HepG2 (cell line): Measurements from ENCODE around the gene ZNF32. TPM values are rescaled to one million over a fixed set of nuclear protein-coding genes. Genes with fewer than 3 reads are reported as not detected.

Experiments used
- ATAC-seq: fragments of 200-7000 bp; cut with Tn5 transposase; 3 replicates; pipeline ENCODE4 v1.9.1; 2020; ENCODE audit warnings: mild to moderate bottlenecking, moderate library complexity
- BruUV-seq: library from RNA; stranded (reverse); fragments of 400-500 nt; replicated peaks from 2 replicates; lab custom pipeline; 2021; lab: Mats Ljungman, UMichigan
- CTCF ChIA-PET: fragments of 300-600 bp; formaldehyde crosslinking; extraction: SDS; loops from one replicate; lab custom pipeline; 2021; ENCODE audit warnings: low total read pairs, inconsistent platforms, low intra/inter-chr PET ratio; lab: Yijun Ruan, JAX
- POLR2A ChIA-PET: fragments of 350-600 bp; sonication (Branson Sonifier 250); formaldehyde crosslinking; loops from one replicate; lab custom pipeline; 2020; ENCODE audit warnings: antibody characterized with exemption, inconsistent platforms; lab: Yijun Ruan, JAX
- DNase-seq: peaks from one replicate; pipeline ENCODE4 v3.0.0-alpha.2; 2015; ENCODE audit warnings: low spot score
- FAIRE-seq: peaks from 3 replicates; lab custom pipeline; 2011; peaks lifted over from hg19 to GRCh38; lab: Jason Lieb, UNC
- H2AFZ ChIP-seq: one replicate; pipeline ENCODE4 v1.6.1; 2011; ENCODE audit warnings: low read length, inconsistent platforms
- H3K27ac ChIP-seq: fragments of 300-600 bp; 3 replicates; pipeline ENCODE4 v1.8.0; 2011; ENCODE audit warnings: mixed run types, mild to moderate bottlenecking, mixed read lengths, low read length, inconsistent platforms; ENCODE audit not compliant: insufficient read depth; ENCODE audit errors: extremely low read length
- H3K27me3 ChIP-seq, 2 experiments: fragments of 200-600 bp in 1 of 2; 2 replicates in 1 of 2; 3 replicates in 1 of 2; pipeline versions ENCODE4 v1.6.0 to v1.8.0; 2011; ENCODE audit warnings: low read length in 2 of 2, mild to moderate bottlenecking in 2 of 2, moderate library complexity in 2 of 2, inconsistent platforms in 1 of 2; ENCODE audit not compliant: insufficient read depth in 2 of 2, control insufficient read depth in 1 of 2
- H3K36me3 ChIP-seq, 2 experiments: fragments of 200-600 bp in 1 of 2; replicated peaks in 1 of 2; 2 replicates in 1 of 2; 3 replicates in 1 of 2; pipeline versions ENCODE4 v1.5.1 to v1.8.0; 2011; ENCODE audit warnings: low read length in 2 of 2, inconsistent platforms in 1 of 2; ENCODE audit not compliant: insufficient read depth in 2 of 2, control insufficient read depth in 1 of 2
- H3K4me1 ChIP-seq: 2 replicates; pipeline ENCODE4 v1.5.1; 2012; ENCODE audit warnings: low read length, inconsistent platforms; ENCODE audit not compliant: insufficient read depth
- H3K4me2 ChIP-seq: 2 replicates; pipeline ENCODE4 v1.6.0; 2011; ENCODE audit warnings: low read depth, low read length, inconsistent platforms
- H3K4me3 ChIP-seq, 3 experiments: fragments of 200-600 bp in 1 of 3; sonication (generic), shearing (Covaris generic) in 1 of 3; replicated peaks in 1 of 3; 2 replicates each; pipeline ENCODE4 v1.5.1; 2011 to 2016; ENCODE audit warnings: low read length in 3 of 3, inconsistent platforms in 2 of 3, low read depth in 2 of 3, mild to moderate bottlenecking in 2 of 3, control low read depth in 1 of 3, mixed read lengths in 1 of 3; ENCODE audit not compliant: insufficient read depth in 1 of 3
- H3K79me2 ChIP-seq: one replicate; pipeline ENCODE4 v1.6.1; 2011; ENCODE audit warnings: low read length, inconsistent platforms; ENCODE audit not compliant: insufficient read depth
- H3K9ac ChIP-seq: 2 replicates; pipeline ENCODE4 v1.6.0; 2011; ENCODE audit warnings: mild to moderate bottlenecking, low read depth, low read length, inconsistent platforms; ENCODE audit not compliant: insufficient read depth
- H3K9me3 ChIP-seq: 2 replicates; pipeline ENCODE4 v1.5.1; 2012; ENCODE audit warnings: mild to moderate bottlenecking, low read length
- H4K20me1 ChIP-seq: 2 replicates; pipeline ENCODE4 v1.6.0; 2011; ENCODE audit warnings: inconsistent platforms, mild to moderate bottlenecking, low read length, moderate library complexity; ENCODE audit not compliant: insufficient read depth
- GFI1 ChIP-seq: sonication (generic); formaldehyde crosslinking; IDR thresholded peaks from 2 replicates; pipeline ENCODE4 v1.5.0; 2020; ENCODE audit warnings: missing genetic modification reagents, mild to moderate bottlenecking, borderline replicate concordance
- HNF4A ChIP-seq: sonication (generic); formaldehyde crosslinking; IDR thresholded peaks from 2 replicates; pipeline ENCODE4 v1.4.0; 2020; ENCODE audit warnings: missing genetic modification reagents
- NAIF1 ChIP-seq: sonication (generic); formaldehyde crosslinking; IDR thresholded peaks from 2 replicates; pipeline ENCODE4 v1.5.0; 2020; ENCODE audit warnings: mild to moderate bottlenecking, missing genetic modification reagents, borderline replicate concordance
- ZFP36L1 ChIP-seq: sonication (generic); formaldehyde crosslinking; IDR thresholded peaks from 2 replicates; pipeline ENCODE4 v1.8.0; 2022; ENCODE audit warnings: mild to moderate bottlenecking, missing genetic modification reagents, moderate library complexity
- ZFP90 ChIP-seq: sonication (generic); formaldehyde crosslinking; IDR thresholded peaks from 2 replicates; pipeline ENCODE4 v1.8.0; 2022; ENCODE audit warnings: missing genetic modification reagents, mild to moderate bottlenecking, inconsistent platforms, borderline replicate concordance
- ZNF891 ChIP-seq: sonication (generic); formaldehyde crosslinking; IDR thresholded peaks from 2 replicates; pipeline ENCODE4 v1.5.0; 2020; ENCODE audit warnings: mild to moderate bottlenecking, missing genetic modification reagents
- WGBS: methylation state at CpG from one replicate; pipeline ENCODE4 v1.1.6; 2017; ENCODE audit warnings: low lambda C conversion rate; 5-methylcytosine and 5-hydroxymethylcytosine counted together
- in situ Hi-C: cut with HindIII; loops from 2 replicates; pipeline ENCODE4 v1.10.0; 2017; ENCODE audit warnings: low pct_unique_long_range_greater_than_20kb; ENCODE audit not compliant: extremely low pct_ligation_motif_present
- intact Hi-C: fragments of 100-400 bp; cut with micrococcal nuclease; formaldehyde crosslinking; loops from one replicate; pipeline ENCODE4 v1.10.0; 2022; ENCODE audit not compliant: unreplicated experiment
- polyA plus RNA-seq, 8 experiments: library from polyadenylated mRNA; depleted of rRNA in 3 of 8; stranded (reverse) in 7 of 8; unstranded in 1 of 8; fragments of >200 nt; fragmentation: Illumina TruSeq in 4 of 8; extraction: Trizol in 4 of 8; gene quantifications; 2 replicates each; pipeline versions ENCODE4 v1.2.1 to v1.2.3, GENCODE V29; 2011 to 2016; ENCODE audit warnings: low read depth in 4 of 8, missing spikeins in 1 of 8, mixed read lengths in 1 of 8; ENCODE audit not compliant: insufficient read depth in 1 of 8
- total RNA-seq, 5 experiments: library from RNA; depleted of rRNA; stranded (reverse); fragments of >200 nt; fragmentation: Illumina TruSeq; extraction: Trizol; gene quantifications; 2 replicates each; pipeline ENCODE4 v1.2.3, GENCODE V29; 2016; ENCODE audit warnings: low read depth in 1 of 5
- TF ChIP-seq, protein P1 (sequence below): sonication (generic); formaldehyde crosslinking; IDR thresholded peaks from 2 replicates; pipeline ENCODE4 v1.4.0; 2020; ENCODE audit warnings: mild to moderate bottlenecking, missing genetic modification reagents
- TF ChIP-seq, protein P2 (sequence below): sonication (generic); formaldehyde crosslinking; IDR thresholded peaks from 2 replicates; pipeline ENCODE4 v1.4.0; 2020; ENCODE audit warnings: missing genetic modification reagents
- TF ChIP-seq, protein P3 (sequence below): sonication (generic); formaldehyde crosslinking; IDR thresholded peaks from 2 replicates; pipeline ENCODE4 v1.4.0; 2020; ENCODE audit warnings: missing genetic modification reagents, borderline replicate concordance
- TF ChIP-seq, protein P4 (sequence below): sonication (generic); formaldehyde crosslinking; conservative IDR thresholded peaks from 2 replicates; pipeline ENCODE4 v1.4.0; 2020; ENCODE audit warnings: mild to moderate bottlenecking, missing genetic modification reagents, moderate library complexity
- TF ChIP-seq, protein P5 (sequence below): sonication (generic); formaldehyde crosslinking; IDR thresholded peaks from 2 replicates; pipeline ENCODE4 v1.4.0; 2020; ENCODE audit warnings: missing genetic modification reagents

The ZNF32 gene
- total and polyA plus RNA-seq, 2 of the 13 experiments (the other 11 are each of a cell fraction or from before 2014, with no cell fraction given): 12.5 to 16.9 TPM

- TF ChIP-seq, protein P1, sequence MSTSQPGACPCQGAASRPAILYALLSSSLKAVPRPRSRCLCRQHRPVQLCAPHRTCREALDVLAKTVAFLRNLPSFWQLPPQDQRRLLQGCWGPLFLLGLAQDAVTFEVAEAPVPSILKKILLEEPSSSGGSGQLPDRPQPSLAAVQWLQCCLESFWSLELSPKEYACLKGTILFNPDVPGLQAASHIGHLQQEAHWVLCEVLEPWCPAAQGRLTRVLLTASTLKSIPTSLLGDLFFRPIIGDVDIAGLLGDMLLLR: no peak
- TF ChIP-seq, protein P2, sequence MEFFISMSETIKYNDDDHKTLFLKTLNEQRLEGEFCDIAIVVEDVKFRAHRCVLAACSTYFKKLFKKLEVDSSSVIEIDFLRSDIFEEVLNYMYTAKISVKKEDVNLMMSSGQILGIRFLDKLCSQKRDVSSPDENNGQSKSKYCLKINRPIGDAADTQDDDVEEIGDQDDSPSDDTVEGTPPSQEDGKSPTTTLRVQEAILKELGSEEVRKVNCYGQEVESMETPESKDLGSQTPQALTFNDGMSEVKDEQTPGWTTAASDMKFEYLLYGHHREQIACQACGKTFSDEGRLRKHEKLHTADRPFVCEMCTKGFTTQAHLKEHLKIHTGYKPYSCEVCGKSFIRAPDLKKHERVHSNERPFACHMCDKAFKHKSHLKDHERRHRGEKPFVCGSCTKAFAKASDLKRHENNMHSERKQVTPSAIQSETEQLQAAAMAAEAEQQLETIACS (CRISPR knock-in tag): no peak
- TF ChIP-seq, protein P3, sequence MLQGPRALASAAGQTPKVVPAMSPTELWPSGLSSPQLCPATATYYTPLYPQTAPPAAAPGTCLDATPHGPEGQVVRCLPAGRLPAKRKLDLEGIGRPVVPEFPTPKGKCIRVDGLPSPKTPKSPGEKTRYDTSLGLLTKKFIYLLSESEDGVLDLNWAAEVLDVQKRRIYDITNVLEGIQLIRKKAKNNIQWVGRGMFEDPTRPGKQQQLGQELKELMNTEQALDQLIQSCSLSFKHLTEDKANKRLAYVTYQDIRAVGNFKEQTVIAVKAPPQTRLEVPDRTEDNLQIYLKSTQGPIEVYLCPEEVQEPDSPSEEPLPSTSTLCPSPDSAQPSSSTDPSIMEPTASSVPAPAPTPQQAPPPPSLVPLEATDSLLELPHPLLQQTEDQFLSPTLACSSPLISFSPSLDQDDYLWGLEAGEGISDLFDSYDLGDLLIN (CRISPR knock-in tag): no peak
- TF ChIP-seq GFI1 (CRISPR knock-in tag) (no peak), ZFP90 (CRISPR knock-in tag) (no peak), HNF4A (CRISPR knock-in tag) (no peak), NAIF1 (CRISPR knock-in tag) (no peak), ZNF891 (CRISPR knock-in tag) (no peak), ZFP36L1 (CRISPR knock-in tag) (no peak)
- TF ChIP-seq, all 625 proteins: peak for 0
These were observed 20.7 kb upstream of the ZNF32 start (continued) for GRCh38 chr10:43669386-43669785.

DNA sequence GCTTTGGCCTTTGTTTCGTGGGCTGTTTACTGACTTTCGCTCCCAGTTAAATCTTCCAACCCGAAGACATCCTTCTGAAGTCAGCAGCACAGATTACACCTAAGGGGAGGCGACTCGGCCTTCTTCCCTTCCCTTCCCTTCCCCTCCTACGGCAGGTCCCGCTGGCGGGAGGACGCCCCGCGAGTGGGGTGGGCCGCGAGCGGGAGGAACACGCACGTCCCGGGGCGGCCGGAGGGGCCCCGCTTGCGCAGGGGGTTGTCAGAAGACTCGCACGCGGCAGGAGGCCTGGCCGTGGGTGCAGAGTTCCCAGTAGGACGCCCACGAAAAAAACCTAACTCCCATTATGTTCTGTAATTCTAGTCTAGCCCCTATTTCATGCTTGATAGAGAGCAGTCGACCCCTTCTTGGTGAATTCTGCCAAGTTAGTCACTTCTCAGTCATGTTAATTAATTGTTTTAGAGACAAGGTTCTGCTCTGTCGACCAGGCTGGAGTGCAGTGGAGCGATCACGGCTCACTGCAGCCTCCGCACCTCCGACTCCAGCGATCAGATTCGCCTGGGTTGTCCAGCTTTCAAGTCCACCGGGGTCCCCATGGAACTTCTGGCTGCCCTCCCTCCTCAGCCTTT, 19.2 kb upstream of the ZNF32 start:
- ATAC-seq (no peak), FAIRE-seq (no peak), DNase-seq (no peak)
- in situ Hi-C loops (no loop called here), intact Hi-C loops (no loop called here)
- no peak overlapping the region for H2AFZ ChIP-seq
- H4K20me1 ChIP-seq: no peaks in the 10 kb centered on the region
- BruUV-seq: no TSS peak
- H3K4me3 ChIP-seq: no peak overlapping the region
- no peaks in the 10 kb centered on the region; a peak in 1 of 5 replicates for H3K27me3 ChIP-seq
- H3K9me3 ChIP-seq: no peaks in the 10 kb centered on the region
- H3K4me1 ChIP-seq: no peaks in the 10 kb centered on the region
- no peak overlapping the region for H3K4me2 ChIP-seq
- CTCF ChIA-PET: no interaction called here
- H3K27ac ChIP-seq: no peak overlapping the region
- no peaks in the 10 kb centered on the region for H3K36me3 ChIP-seq
- 60% methylated on average over 32 of the region's 36 CpGs for WGBS
- no peaks in the 10 kb centered on the region for H3K79me2 ChIP-seq
- H3K9ac ChIP-seq: no peak overlapping the region
- POLR2A ChIA-PET: no interaction called here
- TF ChIP-seq, protein P4, sequence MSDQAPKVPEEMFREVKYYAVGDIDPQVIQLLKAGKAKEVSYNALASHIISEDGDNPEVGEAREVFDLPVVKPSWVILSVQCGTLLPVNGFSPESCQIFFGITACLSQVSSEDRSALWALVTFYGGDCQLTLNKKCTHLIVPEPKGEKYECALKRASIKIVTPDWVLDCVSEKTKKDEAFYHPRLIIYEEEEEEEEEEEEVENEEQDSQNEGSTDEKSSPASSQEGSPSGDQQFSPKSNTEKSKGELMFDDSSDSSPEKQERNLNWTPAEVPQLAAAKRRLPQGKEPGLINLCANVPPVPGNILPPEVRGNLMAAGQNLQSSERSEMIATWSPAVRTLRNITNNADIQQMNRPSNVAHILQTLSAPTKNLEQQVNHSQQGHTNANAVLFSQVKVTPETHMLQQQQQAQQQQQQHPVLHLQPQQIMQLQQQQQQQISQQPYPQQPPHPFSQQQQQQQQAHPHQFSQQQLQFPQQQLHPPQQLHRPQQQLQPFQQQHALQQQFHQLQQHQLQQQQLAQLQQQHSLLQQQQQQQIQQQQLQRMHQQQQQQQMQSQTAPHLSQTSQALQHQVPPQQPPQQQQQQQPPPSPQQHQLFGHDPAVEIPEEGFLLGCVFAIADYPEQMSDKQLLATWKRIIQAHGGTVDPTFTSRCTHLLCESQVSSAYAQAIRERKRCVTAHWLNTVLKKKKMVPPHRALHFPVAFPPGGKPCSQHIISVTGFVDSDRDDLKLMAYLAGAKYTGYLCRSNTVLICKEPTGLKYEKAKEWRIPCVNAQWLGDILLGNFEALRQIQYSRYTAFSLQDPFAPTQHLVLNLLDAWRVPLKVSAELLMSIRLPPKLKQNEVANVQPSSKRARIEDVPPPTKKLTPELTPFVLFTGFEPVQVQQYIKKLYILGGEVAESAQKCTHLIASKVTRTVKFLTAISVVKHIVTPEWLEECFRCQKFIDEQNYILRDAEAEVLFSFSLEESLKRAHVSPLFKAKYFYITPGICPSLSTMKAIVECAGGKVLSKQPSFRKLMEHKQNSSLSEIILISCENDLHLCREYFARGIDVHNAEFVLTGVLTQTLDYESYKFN: no peak
- TF ChIP-seq, protein P5, sequence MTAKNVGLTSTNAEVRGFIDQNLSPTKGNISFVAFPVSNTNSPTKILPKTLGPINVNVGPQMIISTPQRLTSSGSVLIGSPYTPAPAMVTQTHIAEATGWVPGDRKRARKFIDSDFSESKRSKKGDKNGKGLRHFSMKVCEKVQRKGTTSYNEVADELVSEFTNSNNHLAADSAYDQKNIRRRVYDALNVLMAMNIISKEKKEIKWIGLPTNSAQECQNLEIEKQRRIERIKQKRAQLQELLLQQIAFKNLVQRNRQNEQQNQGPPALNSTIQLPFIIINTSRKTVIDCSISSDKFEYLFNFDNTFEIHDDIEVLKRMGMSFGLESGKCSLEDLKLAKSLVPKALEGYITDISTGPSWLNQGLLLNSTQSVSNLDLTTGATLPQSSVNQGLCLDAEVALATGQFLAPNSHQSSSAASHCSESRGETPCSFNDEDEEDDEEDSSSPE (CRISPR knock-in tag): no peak
